Rectal smooth muscle tissue (tissue), 1 donor: ENCODE results near the gene USP16.
"Not testable (repeated sequence)": the region's sequence is repeated elsewhere in the genome, so short reads cannot be mapped to it uniquely, and the experiment has no call there.

Source experiments
- H3K27ac ChIP-seq: one replicate; pipeline ENCODE4 v1.7.0; 2013; ENCODE audit warnings: low read depth, low read length, inconsistent platforms
- H3K27me3 ChIP-seq: one replicate; pipeline ENCODE4 v1.7.0; 2013; ENCODE audit warnings: low read length; ENCODE audit not compliant: control insufficient read depth, insufficient read depth
- H3K36me3 ChIP-seq: one replicate; pipeline ENCODE4 v1.7.0; 2013; ENCODE audit warnings: low read length; ENCODE audit not compliant: control insufficient read depth, insufficient read depth
- H3K4me1 ChIP-seq: one replicate; pipeline ENCODE4 v1.7.0; 2013; ENCODE audit warnings: low read length; ENCODE audit not compliant: control insufficient read depth, insufficient read depth
- H3K4me3 ChIP-seq: one replicate; pipeline ENCODE4 v1.7.0; 2013; ENCODE audit warnings: low read length
- H3K9ac ChIP-seq: one replicate; pipeline ENCODE4 v1.7.0; 2013; ENCODE audit warnings: low read length

USP16 gene

GRCh38 chr21:29076731-29077640 lies 52.5 kb downstream of the USP16 start:
- not testable (repeated sequence) for H3K9ac ChIP-seq, H3K36me3 ChIP-seq, H3K4me1 ChIP-seq, H3K27me3 ChIP-seq
- peak overlapping the region; percentile 85 for H3K27ac ChIP-seq
- H3K4me3 ChIP-seq: peak overlapping the region; percentile 55

GRCh38 chr21:29077651-29078090 lies 53.2 kb downstream of the USP16 start:
- peaks cover 2% of the 10 kb centered on the region for H3K4me1 ChIP-seq
- H3K9ac ChIP-seq: no peak overlapping the region
- H3K4me3 ChIP-seq: peak overlapping the region; percentile 55
- H3K27ac ChIP-seq: peak overlapping the region; percentile 85
- H3K36me3 ChIP-seq: no peaks in the 10 kb centered on the region
- no peaks in the 10 kb centered on the region for H3K27me3 ChIP-seq

- Histone ChIP-seq H3K4me3 (no peak overlapping the region), H3K9ac (no peak overlapping the region), H3K36me3 (no peaks in the 10 kb centered on the region), H3K27ac (no peak overlapping the region), H3K4me1 (peaks cover 2% of the 10 kb centered on the region), H3K27me3 (no peaks in the 10 kb centered on the region)
These were observed 54.6 kb downstream of the USP16 start for GRCh38 chr21:29078869-29079767.

GRCh38 chr21:29080454-29080941 lies 56.0 kb downstream of the USP16 start:
- Histone ChIP-seq H3K9ac (no peak overlapping the region), H3K4me1 (peaks cover 2% of the 10 kb centered on the region), H3K36me3 (no peaks in the 10 kb centered on the region), H3K27me3 (no peaks in the 10 kb centered on the region), H3K4me3 (no peak overlapping the region), H3K27ac (no peak overlapping the region)

GRCh38 chr21:29082046-29082815 lies 57.8 kb downstream of the USP16 start:
- H3K4me3 ChIP-seq: no peak overlapping the region
- H3K27ac ChIP-seq: no peak overlapping the region
- H3K27me3 ChIP-seq: no peaks in the 10 kb centered on the region
- no peaks in the 10 kb centered on the region for H3K36me3 ChIP-seq
- no peak overlapping the region for H3K9ac ChIP-seq
- H3K4me1 ChIP-seq: peaks cover 2% of the 10 kb centered on the region

GRCh38 chr21:29083306-29083705 lies 58.8 kb downstream of the USP16 start:
- Histone ChIP-seq H3K27ac (no peak overlapping the region), H3K4me1 (no peaks in the 10 kb centered on the region), H3K4me3 (no peak overlapping the region), H3K27me3 (no peaks in the 10 kb centered on the region), H3K36me3 (no peaks in the 10 kb centered on the region), H3K9ac (no peak overlapping the region)

- Histone ChIP-seq H3K4me3 (no peak overlapping the region), H3K27me3 (no peaks in the 10 kb centered on the region), H3K27ac (no peak overlapping the region), H3K36me3 (no peaks in the 10 kb centered on the region), H3K4me1 (no peaks in the 10 kb centered on the region), H3K9ac (no peak overlapping the region)
These were observed 59.9 kb downstream of the USP16 start for GRCh38 chr21:29084372-29084771.

GRCh38 chr21:29085106-29085752 lies 60.8 kb downstream of the USP16 start:
- Histone ChIP-seq H3K36me3 (no peaks in the 10 kb centered on the region), H3K27ac (no peak overlapping the region), H3K4me3 (no peak overlapping the region), H3K9ac (no peak overlapping the region), H3K4me1 (no peaks in the 10 kb centered on the region), H3K27me3 (no peaks in the 10 kb centered on the region)

GRCh38 chr21:29091033-29091432 lies 66.6 kb downstream of the USP16 start:
- no peaks in the 10 kb centered on the region for H3K27me3 ChIP-seq
- no peaks in the 10 kb centered on the region for H3K4me1 ChIP-seq
- no peak overlapping the region for H3K4me3 ChIP-seq
- no peak overlapping the region for H3K9ac ChIP-seq
- no peaks in the 10 kb centered on the region for H3K36me3 ChIP-seq
- no peak overlapping the region for H3K27ac ChIP-seq

- no peaks in the 10 kb centered on the region for H3K27me3 ChIP-seq
- no peak overlapping the region for H3K4me3 ChIP-seq
- no peak overlapping the region for H3K27ac ChIP-seq
- no peaks in the 10 kb centered on the region for H3K36me3 ChIP-seq
- no peak overlapping the region for H3K9ac ChIP-seq
- H3K4me1 ChIP-seq: no peaks in the 10 kb centered on the region
These were observed 67.9 kb downstream of the USP16 start for GRCh38 chr21:29092102-29092959.
